Kidney (tissue), 14 donors: ENCODE results near the gene TNFRSF12A. TPM values are rescaled to one million over a fixed set of nuclear protein-coding genes. Genes with fewer than 3 reads are reported as not detected.

ENCODE experiments used
- DNase-seq, 5 donors: peaks; one replicate each; pipeline ENCODE4 v3.0.0-alpha.2; 2013 to 2020
- FAIRE-seq: peaks from 2 replicates; lab custom pipeline; 2012; peaks lifted over from hg19 to GRCh38; lab: Jason Lieb, UNC
- H3K27ac ChIP-seq, 2 donors: one replicate each; pipeline ENCODE4 v1.7.0; 2013; ENCODE audit warnings: low read depth in 2 of 2, low read length in 2 of 2, inconsistent platforms in 1 of 2
- H3K27me3 ChIP-seq: one replicate; pipeline ENCODE4 v1.7.1; 2013; ENCODE audit warnings: low read length, inconsistent platforms; ENCODE audit not compliant: control insufficient read depth, insufficient read depth
- H3K36me3 ChIP-seq, 3 donors: one replicate each; pipeline versions ENCODE4 v1.7.0 to v1.7.1; 2013; ENCODE audit warnings: low read length in 3 of 3, control low read depth in 1 of 3, inconsistent platforms in 1 of 3; ENCODE audit not compliant: insufficient read depth in 3 of 3, control insufficient read depth in 2 of 3
- H3K4me1 ChIP-seq, 3 donors: one replicate each; pipeline versions ENCODE4 v1.7.0 to v1.7.1; 2013; ENCODE audit warnings: low read length in 3 of 3, inconsistent platforms in 1 of 3, low read depth in 1 of 3; ENCODE audit not compliant: control insufficient read depth in 2 of 3, insufficient read depth in 2 of 3
- H3K4me3 ChIP-seq, 3 donors: one replicate each; pipeline versions ENCODE4 v1.7.0 to v1.8.1; 2013; ENCODE audit warnings: low read length in 3 of 3, control low read depth in 1 of 3, inconsistent platforms in 1 of 3
- H3K9ac ChIP-seq, 3 donors: one replicate each; pipeline versions ENCODE4 v1.7.0 to v1.7.1; 2013; ENCODE audit warnings: low read length in 3 of 3, control low read depth in 1 of 3, inconsistent platforms in 1 of 3
- H3K9me3 ChIP-seq, 3 donors: one replicate each; pipeline versions ENCODE4 v1.7.0 to v1.7.1; 2013; ENCODE audit warnings: low read length in 3 of 3, control low read depth in 1 of 3, inconsistent platforms in 1 of 3; ENCODE audit not compliant: control insufficient read depth in 2 of 3, insufficient read depth in 1 of 3
- intact Hi-C: fragments of 100-400 bp; cut with DNase I; formaldehyde crosslinking; loops from one replicate; pipeline ENCODE4 v1.11.1; 2022
- polyA plus RNA-seq: library from polyadenylated mRNA; stranded (reverse); fragments of 350-450 nt; fragmentation: Illumina TruSeq; extraction: RNeasy Lipid Tissue Mini Kit (QIAGEN cat#74804); gene quantifications from one replicate; pipeline ENCODE4 v1.2.3, GENCODE V29; 2014; ENCODE audit warnings: low read depth, low replicate concordance; ENCODE audit not compliant: insufficient read depth
- total RNA-seq: library from RNA; stranded (reverse); fragmentation: NEBNext Ultra II Directional; extraction: Animal tissue kit (Norgen Biotek cat#: 25700); gene quantifications from one replicate; pipeline ENCODE4 v1.2.1, GENCODE V29; 2021
- TF ChIP-seq, protein P1 (sequence below): IDR thresholded peaks from 3 replicates; pipeline ENCODE4 v1.5.1; 2012; ENCODE audit warnings: mild to moderate bottlenecking, moderate library complexity, borderline replicate concordance; ENCODE audit not compliant: insufficient read depth; ENCODE audit errors: extremely low read depth
- donor health status: control.
- donor health status: control.
- donor health status: control.
- donor health status: control.
- donor health status: control.
- donor health status: DM: yes; HTN: yes; CAD: no.
- donor health status: Normal renal cell carcinoma (clear cell type).

Gene TNFRSF12A
- total and polyA plus RNA-seq, 2 donors from 2014 or later: 87.3 to 114 TPM

DNA sequence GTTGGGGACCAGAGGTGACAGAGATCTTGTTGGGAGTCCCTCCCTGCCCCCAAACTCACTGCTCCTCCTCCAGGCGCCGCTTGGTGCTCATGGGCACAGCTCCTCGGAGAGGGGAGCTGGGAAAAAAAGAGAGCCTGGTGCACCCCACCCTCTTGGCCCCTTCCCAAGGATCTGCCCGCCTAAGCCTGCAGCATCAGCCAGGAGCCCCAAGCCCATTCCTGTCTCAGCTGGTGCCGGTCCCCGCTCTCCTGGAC is 3.2 kb downstream of the TNFRSF12A start:
- TF ChIP-seq, protein P1, sequence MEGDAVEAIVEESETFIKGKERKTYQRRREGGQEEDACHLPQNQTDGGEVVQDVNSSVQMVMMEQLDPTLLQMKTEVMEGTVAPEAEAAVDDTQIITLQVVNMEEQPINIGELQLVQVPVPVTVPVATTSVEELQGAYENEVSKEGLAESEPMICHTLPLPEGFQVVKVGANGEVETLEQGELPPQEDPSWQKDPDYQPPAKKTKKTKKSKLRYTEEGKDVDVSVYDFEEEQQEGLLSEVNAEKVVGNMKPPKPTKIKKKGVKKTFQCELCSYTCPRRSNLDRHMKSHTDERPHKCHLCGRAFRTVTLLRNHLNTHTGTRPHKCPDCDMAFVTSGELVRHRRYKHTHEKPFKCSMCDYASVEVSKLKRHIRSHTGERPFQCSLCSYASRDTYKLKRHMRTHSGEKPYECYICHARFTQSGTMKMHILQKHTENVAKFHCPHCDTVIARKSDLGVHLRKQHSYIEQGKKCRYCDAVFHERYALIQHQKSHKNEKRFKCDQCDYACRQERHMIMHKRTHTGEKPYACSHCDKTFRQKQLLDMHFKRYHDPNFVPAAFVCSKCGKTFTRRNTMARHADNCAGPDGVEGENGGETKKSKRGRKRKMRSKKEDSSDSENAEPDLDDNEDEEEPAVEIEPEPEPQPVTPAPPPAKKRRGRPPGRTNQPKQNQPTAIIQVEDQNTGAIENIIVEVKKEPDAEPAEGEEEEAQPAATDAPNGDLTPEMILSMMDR: no peak
- intact Hi-C loops: no loop called here
- peaks cover 0 to 23% (median 16%) of the 10 kb centered on the region in 3 donors for H3K4me1 ChIP-seq
- peaks cover 2 to 5% (median 3%) of the 10 kb centered on the region in 3 donors for H3K36me3 ChIP-seq
- peak overlapping the region; percentile 49 to 90 (median 67) for H3K4me3 ChIP-seq
- peak overlapping the region in 2 of 3 donors; percentile 24 to 89 for H3K9ac ChIP-seq
- no peaks in the 10 kb centered on the region for H3K9me3 ChIP-seq
- peaks cover 2% of the 10 kb centered on the region for H3K27me3 ChIP-seq
- FAIRE-seq: no peak
- peak overlapping the region; percentile 98 for H3K27ac ChIP-seq
- DNase-seq: no peak

DNA sequence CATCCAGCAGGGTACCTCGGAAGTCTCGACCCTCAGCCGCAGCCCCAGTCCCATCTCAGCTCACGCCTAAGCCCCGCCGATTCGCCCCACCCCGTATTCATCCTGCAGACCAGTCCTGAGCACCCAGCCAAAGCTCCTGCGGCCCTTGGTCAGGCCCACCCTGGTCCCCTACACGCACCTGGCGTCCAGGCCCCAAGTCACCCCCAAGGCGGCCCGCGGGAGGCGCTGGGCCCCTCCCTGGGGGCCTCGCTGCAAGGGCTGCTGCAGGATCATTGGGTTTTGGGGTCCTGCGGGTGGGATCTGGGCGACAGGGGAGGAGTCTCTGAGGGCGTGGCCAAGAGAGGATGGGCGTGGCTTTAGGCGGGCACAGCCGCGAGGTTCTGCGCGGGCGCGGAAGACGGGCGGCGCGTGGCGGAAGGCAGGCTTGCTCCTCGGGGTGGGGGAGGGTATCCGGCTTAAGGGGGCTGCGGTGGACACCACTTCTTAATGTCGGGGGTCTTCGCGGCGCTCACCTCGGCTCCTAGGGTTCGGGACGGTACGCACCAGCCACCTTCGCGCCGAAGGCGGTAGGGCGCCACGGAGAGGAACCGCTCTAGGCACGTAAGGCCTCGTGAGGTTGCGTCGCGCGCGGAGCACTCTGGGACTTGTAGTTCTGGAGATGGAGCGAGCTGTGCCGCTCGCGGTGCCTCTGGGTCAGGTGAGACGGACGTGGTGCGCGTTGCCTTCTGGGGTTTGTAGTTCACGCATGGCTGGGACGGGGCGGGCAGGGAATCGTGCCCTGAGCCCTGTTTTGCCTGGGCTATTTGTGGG is 3.7 kb downstream of the TNFRSF12A start, which contains the start of the genes HCFC1R1 and THOC6:
Gene HCFC1R1, minus strand, starts transcription at position 274 of the 810 bp plus-strand sequence. Its CDS starts 1 bp downstream, at position 273.
Gene THOC6, plus strand, starts transcription at position 367 of the 810 bp plus-strand sequence. Its CDS starts 292 bp downstream, at position 659.
- TF ChIP-seq, protein P1: no peak
- Histone ChIP-seq H3K4me3 (peak within 1 kb of the TSS; percentile 49 to 90 (median 67)), H3K27ac (peak within 1 kb of the TSS; percentile 98), H3K9me3 (no peaks in the 10 kb centered on the region), H3K36me3 (peaks cover 2 to 5% (median 3%) of the 10 kb centered on the region in 3 donors), H3K9ac (peak within 1 kb of the TSS; percentile 37 to 89 (median 65)), H3K27me3 (peaks cover 2% of the 10 kb centered on the region), H3K4me1 (peaks cover 0 to 23% (median 18%) of the 10 kb centered on the region in 3 donors)
- no peak for FAIRE-seq
- DNase-seq: peak; percentile 97 to 99 (median 99)
- intact Hi-C loops: no loop called here

DNA sequence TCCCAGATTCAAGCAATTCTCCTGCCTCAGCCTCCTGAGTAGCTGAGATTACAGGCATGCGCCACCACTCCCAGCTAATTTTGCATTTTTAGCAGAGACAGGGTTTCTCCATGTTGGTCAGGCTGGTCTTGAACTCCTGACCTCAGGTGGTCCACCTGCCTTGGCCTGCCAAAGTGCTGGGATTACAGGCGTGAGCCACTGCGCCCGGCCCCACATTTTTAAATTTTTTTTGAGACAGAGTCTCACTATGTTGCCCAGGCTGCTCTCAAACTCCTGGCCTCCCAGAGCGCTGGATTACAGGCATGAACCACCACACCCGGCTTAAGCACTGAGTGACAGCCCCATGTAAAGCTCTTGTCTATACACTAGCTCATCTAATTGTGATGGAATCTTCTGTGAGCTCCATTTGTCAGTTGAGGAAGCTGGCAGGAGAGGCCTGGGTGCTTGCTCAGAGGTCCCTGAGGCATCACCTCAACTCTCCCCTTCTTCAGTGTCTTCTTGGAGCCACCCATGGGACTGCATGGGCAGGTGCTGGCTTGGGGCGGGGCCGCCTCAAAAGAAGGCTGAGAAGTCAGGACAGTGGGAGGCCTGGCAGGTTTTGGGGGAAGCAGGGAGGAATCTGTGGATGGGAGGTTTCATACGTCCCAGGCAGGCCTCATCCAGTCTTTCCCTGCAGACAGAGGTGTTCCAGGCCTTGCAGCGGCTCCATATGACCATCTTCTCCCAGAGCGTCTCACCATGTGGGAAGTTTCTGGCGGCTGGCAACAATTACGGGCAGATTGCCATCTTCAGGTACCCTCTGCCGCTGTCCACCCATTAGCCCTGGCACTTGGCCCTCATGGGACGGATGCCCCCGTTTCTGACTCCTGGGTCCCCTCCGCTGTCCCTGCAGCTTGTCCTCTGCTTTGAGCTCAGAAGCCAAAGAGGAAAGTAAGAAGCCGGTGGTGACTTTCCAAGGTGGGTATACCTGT is 5.1 kb downstream of the TNFRSF12A start:
- H3K27ac ChIP-seq: no peak overlapping the region
- intact Hi-C loops: no loop called here
- TF ChIP-seq, protein P1: no peak
- H3K36me3 ChIP-seq: peaks cover 2 to 5% (median 3%) of the 10 kb centered on the region in 3 donors
- FAIRE-seq (no peak), DNase-seq (no peak)
- H3K27me3 ChIP-seq: peaks cover 14% of the 10 kb centered on the region
- peaks cover 0 to 23% (median 18%) of the 10 kb centered on the region in 3 donors for H3K4me1 ChIP-seq
- H3K9ac ChIP-seq: no peak overlapping the region
- no peak overlapping the region for H3K4me3 ChIP-seq
- no peaks in the 10 kb centered on the region for H3K9me3 ChIP-seq
